ENCODE data around the gene VPS26C. TPM values are rescaled to one million over a fixed set of nuclear protein-coding genes. Genes with fewer than 3 reads are reported as not detected.

The VPS26C gene
- total RNA-seq, 2 donors from 2014 or later = 35.0 to 43.6 TPM

- ATAC-seq (no peak), DNase-seq (no peak)
- intact Hi-C loops (cut with DNase I) = loop anchor here in 1 of 2 donors (10.0 kb wide), 1 partner anchor 95 kb away; the partner anchor contains the start of gene DYRK1A
These were observed 2.3 kb upstream of the VPS26C start for GRCh38 chr21:37269481-37269880.

- DNase-seq (no peak), ATAC-seq (no peak)
- intact Hi-C loops (cut with DNase I) = loop anchor here in 1 of 2 donors (10.0 kb wide), 1 partner anchor 97 kb away; the partner anchor contains the start of gene DYRK1A
These were observed 1.0 kb upstream of the VPS26C start for GRCh38 chr21:37268186-37268503.

GRCh38 chr21:37266515-37267221 lies 466 bp downstream of the VPS26C start:
- no peak for DNase-seq
- intact Hi-C loops (cut with DNase I) = loop anchor here (2.0 to 10.0 kb wide), 3 partner anchors 72 to 100 kb away; partner anchors contain the start of gene DYRK1A (in 2 of the 2)
- ATAC-seq = peak in 1 of 2 donors; percentile 23

- intact Hi-C loops (cut with DNase I) = loop anchor here in 1 of 2 donors (10.0 kb wide), 1 partner anchor 100 kb away; the partner anchor contains the start of gene DYRK1A
- ATAC-seq (no peak), DNase-seq (no peak)
These were observed 2.3 kb downstream of the VPS26C start for GRCh38 chr21:37264808-37265207.

GRCh38 chr21:37263827-37264600 lies 3.1 kb downstream of the VPS26C start:
- ATAC-seq (no peak), DNase-seq (no peak)
- intact Hi-C loops (cut with DNase I) = loop anchor here in 1 of 2 donors (10.0 kb wide), 1 partner anchor 101 kb away; the partner anchor contains the start of gene DYRK1A

GRCh38 chr21:37259426-37259825 lies 7.7 kb downstream of the VPS26C start:
- intact Hi-C loops (cut with DNase I) = loop anchor here in 1 of 2 donors (5.0 kb wide), 1 partner anchor 37 kb away; no protein-coding TSS in a partner anchor
- ATAC-seq = no peak

GRCh38 chr21:37257967-37258877 lies 8.9 kb downstream of the VPS26C start:
- intact Hi-C loops (cut with DNase I) = loop anchor here in 1 of 2 donors (5.0 kb wide), 1 partner anchor 36 kb away; no protein-coding TSS in a partner anchor
- DNase-seq = peak; percentile 62
- ATAC-seq = peak; percentile 71 to 74

More at GRCh38 chr21:37259426-37259825, 7.7 kb downstream of the VPS26C start:
- DNase-seq = no peak

GRCh38 chr21:37257511-37257966 lies 9.6 kb downstream of the VPS26C start:
- intact Hi-C loops (cut with DNase I) = loop anchor here in 1 of 2 donors (5.0 kb wide), 1 partner anchor 35 kb away; no protein-coding TSS in a partner anchor
- DNase-seq (peak; percentile 36), ATAC-seq (peak; percentile 55 to 64)

- no peak for DNase-seq
- intact Hi-C loops (cut with DNase I) = no loop called here
- ATAC-seq = no peak
These were observed 13.1 kb downstream of the VPS26C start for GRCh38 chr21:37253991-37254390.

GRCh38 chr21:37251294-37251634 lies 15.9 kb downstream of the VPS26C start:
- no peak for DNase-seq
- intact Hi-C loops (cut with DNase I) = no loop called here
- no peak for ATAC-seq

- ATAC-seq = no peak
- intact Hi-C loops (cut with DNase I) = no loop called here
- DNase-seq = no peak
These were observed 17.8 kb downstream of the VPS26C start for GRCh38 chr21:37249112-37249904.

- ATAC-seq (no peak), DNase-seq (no peak)
- intact Hi-C loops (cut with DNase I) = no loop called here
These were observed 18.8 kb downstream of the VPS26C start for GRCh38 chr21:37248298-37248697.

- intact Hi-C loops (cut with DNase I) = no loop called here
- DNase-seq = no peak
- ATAC-seq = no peak
These were observed 22.0 kb downstream of the VPS26C start for GRCh38 chr21:37245151-37245550.

- no peak for DNase-seq
- no peak for ATAC-seq
- intact Hi-C loops (cut with DNase I) = no loop called here
These were observed 22.5 kb downstream of the VPS26C start for GRCh38 chr21:37244501-37245095.

GRCh38 chr21:37243961-37244360 lies 23.2 kb downstream of the VPS26C start:
- DNase-seq = no peak
- ATAC-seq = no peak
- intact Hi-C loops (cut with DNase I) = no loop called here

- intact Hi-C loops (cut with DNase I) = no loop called here
- no peak for DNase-seq
- no peak for ATAC-seq
These were observed 25.7 kb downstream of the VPS26C start for GRCh38 chr21:37241426-37241825.

GRCh38 chr21:37240978-37241377 lies 26.2 kb downstream of the VPS26C start:
- ATAC-seq = no peak
- intact Hi-C loops (cut with DNase I) = no loop called here

GRCh38 chr21:37237764-37238163 lies 29.4 kb downstream of the VPS26C start:
- ATAC-seq = no peak
- no peak for DNase-seq
- intact Hi-C loops (cut with DNase I) = no loop called here

More at GRCh38 chr21:37240978-37241377, 26.2 kb downstream of the VPS26C start:
- no peak for DNase-seq
